GM19438 (cell line): ENCODE measurements around the gene CCDC30.

Experiments used
- ATAC-seq: cut with Tn5 transposase; IDR thresholded peaks from one replicate; pipeline ENCODE4 v1.9.1; 2021; ENCODE audit warnings: low read depth; ENCODE audit not compliant: unreplicated experiment

Gene CCDC30

GRCh38 chr1:42684139-42684538, 221.1 kb downstream of the CCDC30 start:
- no peak for ATAC-seq

GRCh38 chr1:42686418-42686817, 223.3 kb downstream of the CCDC30 start:
- no peak for ATAC-seq

GRCh38 chr1:42689912-42690311, 226.8 kb downstream of the CCDC30 start:
- no peak for ATAC-seq

DNA sequence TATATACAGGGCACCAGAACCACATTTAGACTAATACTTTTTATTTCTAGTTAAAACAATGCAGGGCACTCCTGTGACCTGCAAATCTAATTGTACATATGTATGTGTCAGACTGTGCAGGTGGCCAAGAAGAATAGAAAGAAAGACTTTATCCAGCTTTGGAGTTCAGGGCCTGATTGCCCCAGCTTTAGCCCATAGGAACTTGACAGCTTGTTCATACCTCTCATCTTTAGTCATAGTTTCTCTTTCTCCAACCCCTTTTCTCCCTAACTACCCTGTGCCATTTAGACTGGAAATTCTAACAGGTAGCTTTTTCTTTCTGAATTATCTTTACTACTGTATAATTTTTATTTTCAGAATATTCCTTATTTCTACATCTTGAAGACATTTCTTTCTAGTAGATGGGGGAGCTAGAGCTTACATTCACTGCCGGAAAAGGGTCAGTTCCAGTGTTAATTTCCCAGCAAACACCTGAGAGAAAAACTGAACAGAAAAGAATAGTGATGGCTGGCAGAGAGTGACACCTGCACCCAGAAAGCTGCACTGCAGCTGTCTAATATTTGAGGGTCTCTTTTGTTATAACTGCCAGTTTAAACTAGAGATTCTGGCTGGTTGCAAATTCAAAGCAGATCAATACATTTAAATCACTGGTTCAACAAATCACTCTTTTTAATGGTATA, 227.5 kb downstream of the CCDC30 start:
- no peak for ATAC-seq

- no peak for ATAC-seq
Measured at GRCh38 chr1:42691157-42691498, 228.0 kb downstream of the CCDC30 start.

DNA sequence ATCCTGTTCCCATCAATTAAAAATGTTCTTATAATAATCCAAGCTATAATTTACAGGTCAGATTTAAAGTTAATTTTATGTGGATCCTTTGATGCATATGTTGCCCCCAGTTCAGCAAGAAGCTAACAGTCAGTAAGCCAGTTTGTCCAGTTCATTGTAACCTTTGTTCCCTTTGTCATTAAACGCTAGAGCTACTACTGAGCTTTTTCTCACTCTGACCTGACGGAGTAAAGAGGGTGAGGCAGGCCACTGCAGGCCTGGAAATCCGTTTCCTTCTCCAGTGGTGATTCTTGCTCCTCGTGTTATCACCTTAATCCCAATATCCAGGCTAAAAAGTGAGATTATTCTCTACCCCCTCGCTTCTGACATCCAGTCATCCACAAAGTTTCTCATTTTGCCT, 229.4 kb downstream of the CCDC30 start:
- no peak for ATAC-seq

DNA sequence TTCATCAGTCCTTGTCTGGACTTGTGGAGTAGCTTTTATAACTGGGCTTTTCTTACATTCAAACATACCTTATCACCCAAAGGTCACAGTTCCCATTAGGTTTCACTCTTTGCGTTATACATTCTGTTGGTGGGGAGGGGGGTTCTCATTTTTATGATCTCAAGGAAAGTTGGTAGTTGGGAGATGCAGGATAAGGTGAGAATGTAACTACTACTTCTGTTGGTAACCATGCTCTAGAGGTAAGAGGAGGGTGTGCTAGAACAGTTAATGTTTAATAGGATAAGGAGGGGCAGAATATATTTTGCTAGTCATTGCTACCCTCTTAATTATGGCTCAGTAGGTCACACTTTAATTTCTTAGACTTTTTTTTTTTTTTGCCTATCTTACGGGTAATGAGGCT, 229.8 kb downstream of the CCDC30 start:
- ATAC-seq, result no peak

DNA sequence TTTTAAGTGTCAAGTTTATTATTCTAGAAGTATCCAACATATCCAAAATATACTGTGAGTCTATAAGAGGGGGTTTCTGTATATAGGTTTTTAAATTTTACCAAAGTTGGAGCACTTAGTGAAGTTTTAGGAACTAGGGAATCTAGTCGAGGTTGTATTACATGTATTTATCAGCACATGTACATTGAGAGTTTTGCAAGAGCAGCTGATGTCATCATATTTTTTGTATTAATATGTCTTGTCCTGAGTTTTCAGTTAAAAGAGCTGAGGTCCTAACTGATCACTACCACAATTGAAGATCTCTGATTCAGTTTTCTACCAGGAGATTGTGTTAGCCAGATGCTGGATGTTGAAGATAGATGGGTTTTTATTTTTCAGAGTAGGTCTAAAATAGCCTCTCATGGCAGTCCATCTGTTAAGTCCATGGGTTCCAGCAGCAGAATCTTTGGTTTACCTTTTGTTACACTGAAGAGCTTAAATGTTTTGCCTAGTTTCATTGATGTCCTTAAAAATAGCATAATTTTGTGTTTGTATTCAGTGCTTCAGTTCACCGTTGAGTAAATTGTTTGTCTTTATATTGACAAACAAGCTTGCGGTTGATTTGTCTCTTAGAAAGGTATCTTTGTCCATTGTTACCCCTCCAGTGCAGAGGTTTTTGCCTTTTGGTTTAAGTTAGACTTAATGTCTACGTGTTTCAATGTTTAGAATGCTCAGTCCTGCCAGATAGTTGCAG, 235.2 kb downstream of the CCDC30 start:
- no peak for ATAC-seq

DNA sequence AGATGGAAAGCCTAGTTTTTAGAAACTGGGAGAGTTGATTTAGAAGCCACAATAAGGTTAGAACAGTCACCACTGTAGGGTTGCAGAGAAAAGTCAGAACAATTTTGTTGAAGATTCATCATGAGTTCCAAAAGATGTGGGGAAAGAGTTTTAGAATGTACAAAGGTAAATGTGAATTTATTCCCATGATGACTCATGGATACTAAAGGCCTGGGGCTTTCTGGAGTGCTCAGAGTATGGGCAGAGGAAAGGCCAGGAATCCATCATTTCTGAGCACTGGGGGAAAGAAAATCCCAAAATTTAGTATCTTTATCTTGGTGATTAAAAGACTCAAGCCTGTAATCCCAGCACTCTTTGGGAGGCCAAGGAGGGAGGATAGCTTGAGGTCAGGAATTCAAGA, 236.9 kb downstream of the CCDC30 start:
- ATAC-seq, result no peak

GRCh38 chr1:42703888-42704464, 240.9 kb downstream of the CCDC30 start:
- no peak for ATAC-seq
